SK-N-MC (cell line): ENCODE measurements around the gene FXN.

ENCODE experiments used
- EZH2 ChIP-seq: fragments of 200-600 bp; sonication (generic); IDR thresholded peaks from one replicate; pipeline ENCODE4 v1.6.1; 2017; ENCODE audit warnings: antibody characterized with exemption
- FOXP2 ChIP-seq: optimal IDR thresholded peaks from 2 replicates; pipeline ENCODE3; 2011; ENCODE audit warnings: mild to moderate bottlenecking, moderate library complexity; ENCODE audit not compliant: insufficient read depth; ENCODE audit errors: extremely low read length, control extremely low read depth
- POLR2AphosphoS5 ChIP-seq: IDR thresholded peaks from 2 replicates; pipeline ENCODE4 v1.6.1; 2012; ENCODE audit warnings: mild to moderate bottlenecking, low read depth, low read length, borderline replicate concordance

GRCh38 chr9:69121155-69122081, 85.9 kb downstream of the FXN start:
- no peak for TF ChIP-seq POLR2AphosphoS5
- no peak for TF ChIP-seq EZH2
- TF ChIP-seq FOXP2 = no peak
